SU-DHL-6 (cell line): Measurements from ENCODE around the gene SURF2.

ENCODE experiments used
- H2AFZ ChIP-seq: fragments of 200-600 bp; sonication (generic); 2 replicates; pipeline ENCODE4 v1.6.1; 2014; ENCODE audit warnings: low read depth, mild to moderate bottlenecking, moderate library complexity, mixed read lengths, antibody characterized with exemption, low read length; ENCODE audit not compliant: severe bottlenecking
- H3F3A ChIP-seq: fragments of 200-600 bp; shearing (Covaris generic); 2 replicates; pipeline ENCODE4 v1.6.0; 2016; ENCODE audit warnings: antibody characterized with exemption, mild to moderate bottlenecking; ENCODE audit not compliant: insufficient read depth
- H3K27ac ChIP-seq: fragments of 200-600 bp; sonication (generic); 2 replicates; pipeline ENCODE4 v1.5.1; 2016; ENCODE audit warnings: low read depth, mild to moderate bottlenecking, low read length, moderate library complexity, mixed read lengths
- H3K27me3 ChIP-seq: fragments of 200-600 bp; sonication (generic), shearing (Covaris generic); 2 replicates; pipeline ENCODE4 v1.6.0; 2014; ENCODE audit warnings: mild to moderate bottlenecking, low read length
- H3K36me3 ChIP-seq: fragments of 200-600 bp; sonication (generic); 2 replicates; pipeline ENCODE4 v1.6.1; 2014; ENCODE audit warnings: mild to moderate bottlenecking, low read length, mixed read lengths
- H3K4me2 ChIP-seq: fragments of 300-600, 200-600 bp; shearing (Covaris generic), sonication (generic); 2 replicates; pipeline ENCODE4 v1.6.0; 2014; ENCODE audit warnings: low read length, low read depth, mild to moderate bottlenecking; ENCODE audit not compliant: poor library complexity, severe bottlenecking
- H3K4me3 ChIP-seq: fragments of 200-600 bp; sonication (generic); 2 replicates; pipeline ENCODE4 v1.5.1; 2014; ENCODE audit warnings: antibody characterized with exemption, low read length, mild to moderate bottlenecking, mixed read lengths; ENCODE audit not compliant: insufficient read depth, poor library complexity, severe bottlenecking
- H3K79me2 ChIP-seq: fragments of 200-600 bp; sonication (generic); 2 replicates; pipeline ENCODE4 v1.6.1; 2014; ENCODE audit warnings: mild to moderate bottlenecking, low read length, moderate library complexity; ENCODE audit not compliant: insufficient read depth
- H3K9ac ChIP-seq: fragments of 200-600 bp; sonication (generic); 2 replicates; pipeline ENCODE4 v1.7.0; 2014; ENCODE audit warnings: mild to moderate bottlenecking, low read length
- H3K9me2 ChIP-seq: fragments of 200-600 bp; sonication (generic); replicated peaks from 2 replicates; pipeline ENCODE4 v1.6.1; 2014; ENCODE audit warnings: low read length; ENCODE audit not compliant: insufficient read depth
- H3K9me3 ChIP-seq: fragments of 200-600 bp; sonication (generic); 2 replicates; pipeline ENCODE4 v1.6.1; 2014; ENCODE audit warnings: low read length, mixed read lengths; ENCODE audit not compliant: insufficient read depth
- H4K20me1 ChIP-seq: fragments of 200-600 bp; sonication (generic); 2 replicates; pipeline ENCODE4 v1.6.1; 2014; ENCODE audit warnings: low read depth, mild to moderate bottlenecking, antibody characterized with exemption, low read length, moderate library complexity, mixed read lengths
- EZH2phosphoT487 ChIP-seq: fragments of 200-600 bp; sonication (generic), shearing (Covaris generic); conservative IDR thresholded peaks from 2 replicates; pipeline ENCODE4 v1.6.1; 2018; ENCODE audit warnings: mild to moderate bottlenecking, antibody characterized with exemption, low read length, moderate library complexity, mixed read lengths
- TF ChIP-seq, protein P1 (sequence below): fragments of 200-600 bp; sonication (generic); IDR thresholded peaks from one replicate; pipeline ENCODE4 v1.5.1; 2017; ENCODE audit warnings: antibody characterized with exemption, mild to moderate bottlenecking, low read length, moderate library complexity; ENCODE audit not compliant: insufficient read depth, poor library complexity, severe bottlenecking

SURF2 gene

DNA sequence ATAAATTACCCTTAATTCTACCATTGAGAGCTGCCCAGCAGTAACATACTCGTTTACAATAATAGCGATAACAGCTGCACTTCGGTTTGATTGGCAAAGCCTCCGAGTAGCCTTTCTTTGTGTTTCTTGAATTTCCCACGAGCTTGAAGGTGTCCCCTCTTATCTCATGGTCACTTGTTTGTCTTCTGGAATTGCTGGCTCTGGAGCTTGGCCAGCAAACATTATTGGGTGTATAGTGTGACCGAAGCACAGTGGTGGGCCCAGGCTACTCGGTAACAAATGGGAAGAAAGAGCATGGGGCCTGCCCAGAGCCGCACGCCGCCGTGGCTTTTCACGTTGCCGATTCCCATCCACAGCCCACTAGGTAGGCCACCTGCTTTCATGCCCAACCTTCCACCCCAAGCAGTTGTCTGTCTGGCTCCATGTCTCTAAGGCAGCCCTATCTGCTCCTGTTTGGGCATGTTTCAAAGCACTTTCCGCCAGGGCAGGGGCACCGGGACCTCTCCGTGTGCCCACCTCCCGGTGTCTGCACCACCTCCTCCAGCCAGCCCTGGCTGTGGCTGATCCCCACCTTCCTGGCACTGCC lies 28.5 kb downstream of the SURF2 start:
- TF ChIP-seq EZH2phosphoT487, result no peak
- TF ChIP-seq, protein P1, sequence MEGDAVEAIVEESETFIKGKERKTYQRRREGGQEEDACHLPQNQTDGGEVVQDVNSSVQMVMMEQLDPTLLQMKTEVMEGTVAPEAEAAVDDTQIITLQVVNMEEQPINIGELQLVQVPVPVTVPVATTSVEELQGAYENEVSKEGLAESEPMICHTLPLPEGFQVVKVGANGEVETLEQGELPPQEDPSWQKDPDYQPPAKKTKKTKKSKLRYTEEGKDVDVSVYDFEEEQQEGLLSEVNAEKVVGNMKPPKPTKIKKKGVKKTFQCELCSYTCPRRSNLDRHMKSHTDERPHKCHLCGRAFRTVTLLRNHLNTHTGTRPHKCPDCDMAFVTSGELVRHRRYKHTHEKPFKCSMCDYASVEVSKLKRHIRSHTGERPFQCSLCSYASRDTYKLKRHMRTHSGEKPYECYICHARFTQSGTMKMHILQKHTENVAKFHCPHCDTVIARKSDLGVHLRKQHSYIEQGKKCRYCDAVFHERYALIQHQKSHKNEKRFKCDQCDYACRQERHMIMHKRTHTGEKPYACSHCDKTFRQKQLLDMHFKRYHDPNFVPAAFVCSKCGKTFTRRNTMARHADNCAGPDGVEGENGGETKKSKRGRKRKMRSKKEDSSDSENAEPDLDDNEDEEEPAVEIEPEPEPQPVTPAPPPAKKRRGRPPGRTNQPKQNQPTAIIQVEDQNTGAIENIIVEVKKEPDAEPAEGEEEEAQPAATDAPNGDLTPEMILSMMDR, result no peak
- no peak overlapping the region for H2AFZ ChIP-seq
- H4K20me1 ChIP-seq, result no peaks in the 10 kb centered on the region
- no peak overlapping the region for H3K27ac ChIP-seq
- H3K27me3 ChIP-seq, result no peaks in the 10 kb centered on the region
- H3K79me2 ChIP-seq, result no peaks in the 10 kb centered on the region
- H3K4me2 ChIP-seq, result no peak overlapping the region
- H3K36me3 ChIP-seq, result no peaks in the 10 kb centered on the region
- H3K9me2 ChIP-seq, result no peaks in the 10 kb centered on the region
- no peaks in the 10 kb centered on the region for H3F3A ChIP-seq
- H3K9ac ChIP-seq, result no peak overlapping the region
- no peak overlapping the region for H3K4me3 ChIP-seq
- H3K9me3 ChIP-seq, result no peaks in the 10 kb centered on the region; the same call in 1 of the 2 replicates

DNA sequence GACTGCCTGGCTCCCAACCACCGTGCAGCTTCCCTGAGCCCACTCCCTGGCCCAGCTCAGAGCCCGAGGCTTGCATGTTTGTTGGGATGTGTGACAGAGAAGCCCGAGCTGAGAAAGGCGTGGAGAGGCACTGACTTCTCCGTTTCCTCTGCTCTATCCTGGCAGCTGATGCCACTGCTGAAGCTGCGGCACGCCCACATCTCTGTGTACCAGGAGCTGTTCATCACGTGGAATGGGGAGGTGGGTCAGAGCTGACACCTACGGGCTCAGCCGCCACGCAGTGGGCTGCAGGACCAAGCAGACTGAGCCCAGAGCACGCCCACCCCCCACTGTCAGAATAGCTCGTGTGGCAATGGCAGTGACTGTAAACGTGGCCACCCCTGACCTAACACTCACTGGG lies 29.1 kb downstream of the SURF2 start:
- Histone ChIP-seq H3K9me3 (no peaks in the 10 kb centered on the region; the same call in 1 of the 2 replicates), H3K36me3 (no peaks in the 10 kb centered on the region), H3K4me2 (no peak overlapping the region), H3F3A (no peaks in the 10 kb centered on the region), H3K9ac (no peak overlapping the region), H3K27me3 (no peaks in the 10 kb centered on the region), H3K9me2 (no peaks in the 10 kb centered on the region), H3K27ac (no peak overlapping the region), H3K79me2 (no peaks in the 10 kb centered on the region), H2AFZ (no peak overlapping the region), H4K20me1 (no peaks in the 10 kb centered on the region), H3K4me3 (no peak overlapping the region)
- TF ChIP-seq, protein P1, result no peak
- TF ChIP-seq EZH2phosphoT487, result no peak

DNA sequence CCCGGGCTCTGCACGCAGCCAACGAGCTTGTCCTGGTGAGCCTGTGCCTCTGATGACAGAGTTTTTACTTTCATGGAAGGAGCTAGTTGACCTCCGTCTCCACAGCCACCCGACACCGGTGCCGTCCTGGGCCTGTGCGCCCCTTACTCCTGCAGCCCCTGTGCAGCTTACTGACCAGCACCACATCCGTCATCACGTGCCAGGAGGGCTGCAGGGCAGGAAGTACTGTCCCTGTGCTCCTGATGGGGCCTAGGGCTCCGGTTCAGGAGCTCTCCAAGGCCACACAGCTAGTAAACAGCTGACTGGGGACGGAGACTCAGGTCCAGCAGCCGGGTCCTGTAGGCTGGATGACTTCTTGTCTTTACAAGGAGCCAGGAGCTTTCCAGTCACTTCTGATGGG lies 30.0 kb downstream of the SURF2 start:
- no peak overlapping the region for H2AFZ ChIP-seq
- no peak overlapping the region for H3K4me3 ChIP-seq
- no peak for TF ChIP-seq EZH2phosphoT487
- TF ChIP-seq, protein P1, result no peak
- H3F3A ChIP-seq, result no peaks in the 10 kb centered on the region
- H4K20me1 ChIP-seq, result no peaks in the 10 kb centered on the region
- H3K9me3 ChIP-seq, result no peaks in the 10 kb centered on the region; the same call in 1 of the 2 replicates
- H3K9me2 ChIP-seq, result no peaks in the 10 kb centered on the region
- H3K27ac ChIP-seq, result no peak overlapping the region
- H3K27me3 ChIP-seq, result no peaks in the 10 kb centered on the region
- H3K9ac ChIP-seq, result no peak overlapping the region
- H3K4me2 ChIP-seq, result no peak overlapping the region
- H3K79me2 ChIP-seq, result no peaks in the 10 kb centered on the region
- no peaks in the 10 kb centered on the region for H3K36me3 ChIP-seq
